ENCODE data around the gene LBHD2. TPM values are rescaled to one million over a fixed set of nuclear protein-coding genes. Genes with fewer than 3 reads are reported as not detected.

The LBHD2 gene
- total RNA-seq, 1 experiment from 2014 or later = not detected

GRCh38 chr14:103041464-103041863 lies 42.5 kb upstream of the LBHD2 start:
- RAD21 ChIA-PET (ENCODE audit: low non-redundant PET in 1 of 2, low total read pairs in 2 of 2, uncharacterized antibody in 2 of 2, unreplicated experiment in 2 of 2) = no interaction called here
- intact Hi-C loops (cut with micrococcal nuclease) = no loop called here
- POLR2A ChIA-PET = no interaction called here
- Histone ChIP-seq H3K36me3 (ENCODE audit: control insufficient read depth in 1 of 2, insufficient read depth in 2 of 2, low read length in 2 of 2) (no peaks in the 10 kb centered on the region; a peak in 1 of 4 replicates), H3K9me2 (ENCODE audit: insufficient read depth) (no peaks in the 10 kb centered on the region), H3K79me2 (ENCODE audit: insufficient read depth, low read length) (peaks cover 91% of the 10 kb centered on the region), H3K4me2 (ENCODE audit: low read length) (no peak overlapping the region), H3K9me3 (ENCODE audit: control insufficient read depth in 1 of 2, insufficient read depth in 1 of 2, low read depth in 1 of 2, low read length in 2 of 2) (no peaks in the 10 kb centered on the region), H3K4me3 (replicated peaks in 1 of 2; ENCODE audit: low read depth in 1 of 2, low read length in 2 of 2) (no peak overlapping the region), H3K9ac (ENCODE audit: low read length) (no peak overlapping the region), H3K4me1 (ENCODE audit: control insufficient read depth in 1 of 2, insufficient read depth in 2 of 2, low read length in 2 of 2) (no peaks in the 10 kb centered on the region), H3K27me3 (ENCODE audit: insufficient read depth, low read length) (no peaks in the 10 kb centered on the region), H2AFZ (ENCODE audit: low read depth, low read length, poor library complexity, severe bottlenecking) (no peak overlapping the region), H3K27ac (ENCODE audit: low read depth, low read length) (no peak overlapping the region), H4K20me1 (ENCODE audit: insufficient read depth) (no peaks in the 10 kb centered on the region; the same call in 1 of the 2 replicates)
- BruUV-seq (replicated peaks) = no TSS peak
- DNase-seq (ENCODE audit: low read depth, low spot score) (no peak), ATAC-seq (no peak)
- TF ChIP-seq ATF3 (IDR thresholded peaks at IDR 0.05) (no peak), CEBPB (IDR thresholded peaks at IDR 0.05; ENCODE audit: low read depth) (no peak), FOSL1 (IDR thresholded peaks at IDR 0.05; ENCODE audit: low read depth) (no peak), CTCF (IDR thresholded peaks at IDR 0.05 in 2 of 3, conservative IDR thresholded peaks at IDR 0.05 in 1 of 3; ENCODE audit: borderline replicate concordance in 1 of 3, insufficient read depth in 1 of 3, low read depth in 2 of 3, low read length in 2 of 3) (no peak), YY1 (IDR thresholded peaks at IDR 0.05; ENCODE audit: extremely low read depth, insufficient replicate concordance, low read depth, low read length) (no peak), EZH2phosphoT487 (IDR thresholded peaks at IDR 0.05; ENCODE audit: borderline replicate concordance) (no peak), SRF (IDR thresholded peaks at IDR 0.05; ENCODE audit: low read depth) (no peak), ZBTB33 (IDR thresholded peaks at IDR 0.05; ENCODE audit: extremely low read depth, insufficient replicate concordance, low read length) (no peak), EZH2 (IDR thresholded peaks at IDR 0.05) (no peak), RAD21 (IDR thresholded peaks at IDR 0.05; ENCODE audit: low read depth) (no peak), POLR2AphosphoS5 (IDR thresholded peaks at IDR 0.05; ENCODE audit: low read depth, low read length) (no peak), SP1 (IDR thresholded peaks at IDR 0.05; ENCODE audit: low read depth) (no peak), TCF7L2 (IDR thresholded peaks at IDR 0.05; ENCODE audit: borderline replicate concordance, extremely low read depth, insufficient read depth, insufficient read length) (no peak), ZFX (IDR thresholded peaks at IDR 0.05) (no peak), SIN3A (IDR thresholded peaks at IDR 0.05; ENCODE audit: low read depth) (no peak), REST (IDR thresholded peaks at IDR 0.05; ENCODE audit: low read depth) (no peak), ELF1 (IDR thresholded peaks at IDR 0.05; ENCODE audit: borderline replicate concordance, low read depth) (no peak), EGR1 (IDR thresholded peaks at IDR 0.05; ENCODE audit: low read depth) (no peak), JUND (IDR thresholded peaks at IDR 0.05) (no peak)
- CTCF ChIA-PET = no interaction called here
